Renal cortex interstitium (tissue), 11 donors: Measurements from ENCODE around the gene DENND1A. TPM values are rescaled to one million over a fixed set of nuclear protein-coding genes. Genes with fewer than 3 reads are reported as not detected.
"Not testable (repeated sequence)": the region's sequence is repeated elsewhere in the genome, so short reads cannot be mapped to it uniquely, and the experiment has no call there.

Experiments used
- DNase-seq, 11 donors: peaks; one replicate each; pipeline ENCODE4 v3.0.0-alpha.2; 2013; ENCODE audit warnings: low read depth in 9 of 11, low spot score in 4 of 11; ENCODE audit errors: extremely low read depth in 1 of 11
- polyA plus RNA-seq, 3 donors: library from polyadenylated mRNA; unstranded; fragments of 120-200 nt; gene quantifications; one replicate each; pipeline ENCODE4 v1.2.1, GENCODE V29; 2013; ENCODE audit not compliant: insufficient read length in 3 of 3

The DENND1A gene
- polyA plus RNA-seq, 3 donors = 21.9 to 24.4 (median 22.3) TPM

DNA sequence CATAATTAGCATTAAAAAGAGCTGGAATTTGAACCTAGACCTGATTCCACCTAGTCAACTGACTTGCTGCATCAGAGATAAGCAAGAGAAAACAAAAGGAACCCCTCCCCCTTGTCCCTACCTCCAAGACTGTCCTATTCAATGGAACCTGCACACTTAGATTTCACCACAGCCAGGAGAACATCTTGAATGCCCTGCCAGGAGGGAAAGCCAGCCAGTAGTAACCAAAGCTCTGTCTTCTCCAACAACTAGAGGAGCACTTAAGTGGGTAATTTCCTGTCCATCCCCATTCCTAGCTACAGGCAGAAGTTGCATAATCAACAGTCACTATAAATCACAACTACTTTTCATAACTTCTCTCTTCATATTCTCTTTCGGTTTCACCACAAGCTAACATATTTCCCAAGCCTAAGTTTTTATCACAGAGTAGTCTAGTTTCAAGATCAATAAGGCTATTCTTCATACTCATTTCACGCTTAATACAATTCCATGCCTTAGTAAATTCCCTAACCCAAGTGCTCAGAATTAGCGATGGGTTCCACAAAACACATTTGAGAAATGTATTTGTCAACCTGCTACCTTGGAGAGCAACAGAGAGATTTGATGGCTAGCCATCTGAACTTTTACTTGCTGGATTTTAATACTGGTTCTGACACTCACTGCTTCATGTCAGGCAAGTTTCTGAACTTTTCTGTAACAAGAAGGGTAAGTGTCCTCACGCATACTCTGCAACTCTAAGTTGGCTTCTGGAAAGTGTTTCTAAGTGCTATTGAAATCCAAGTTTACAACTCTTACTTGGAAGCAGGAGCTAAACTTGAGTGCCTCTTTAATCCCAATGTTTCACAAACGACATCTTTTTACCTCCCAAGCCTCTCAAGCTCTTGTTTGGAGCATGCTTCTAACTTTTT is 2.0 kb downstream of the DENND1A start:
- no peak for DNase-seq

GRCh38 chr9:123926941-123927340 is 3.0 kb downstream of the DENND1A start:
- DNase-seq = no peak

- no peak for DNase-seq
Observed at GRCh38 chr9:123925819-123926218, 4.1 kb downstream of the DENND1A start.

- DNase-seq = no peak
Observed at GRCh38 chr9:123925161-123925560, 4.8 kb downstream of the DENND1A start.

DNA sequence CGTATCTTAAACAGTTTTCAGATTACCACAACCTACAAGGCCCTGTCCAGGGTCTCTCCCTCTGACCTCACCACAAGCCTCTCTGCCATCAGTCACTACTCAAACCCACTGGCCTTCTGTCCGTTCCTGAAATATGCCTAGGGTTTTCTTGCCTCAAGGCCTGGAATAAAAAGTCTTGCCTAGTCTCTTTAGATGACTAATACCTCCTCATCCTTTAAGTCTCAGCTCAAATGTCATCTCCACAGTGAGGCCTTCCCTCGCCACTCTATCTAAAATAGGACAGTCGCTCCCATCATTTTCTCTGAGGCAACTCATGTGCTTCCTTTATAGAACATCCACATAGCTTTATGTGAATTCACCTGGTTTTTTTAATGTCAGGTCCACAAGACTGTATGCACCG is 5.2 kb downstream of the DENND1A start:
- DNase-seq = no peak

DNA sequence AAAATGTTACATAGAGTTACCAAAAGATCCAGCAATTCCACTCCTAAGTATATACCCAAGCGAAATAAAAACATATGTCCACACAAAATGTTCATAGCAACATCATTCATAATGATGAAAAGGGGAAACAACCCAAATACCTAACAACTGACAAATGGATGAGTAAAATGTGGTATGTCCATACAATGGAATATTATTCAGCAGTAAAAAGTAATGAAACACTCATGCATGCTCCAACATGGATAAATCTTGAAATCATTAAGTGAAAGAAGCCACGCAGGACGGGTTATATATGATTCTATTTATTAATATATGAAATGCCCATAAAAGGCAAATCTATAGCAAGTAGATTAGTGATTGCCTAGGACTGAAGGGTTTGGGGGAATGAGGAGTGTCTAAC is 6.0 kb downstream of the DENND1A start:
- DNase-seq = no peak

- no peak for DNase-seq
Observed at GRCh38 chr9:123923377-123923776, 6.5 kb downstream of the DENND1A start.

DNA sequence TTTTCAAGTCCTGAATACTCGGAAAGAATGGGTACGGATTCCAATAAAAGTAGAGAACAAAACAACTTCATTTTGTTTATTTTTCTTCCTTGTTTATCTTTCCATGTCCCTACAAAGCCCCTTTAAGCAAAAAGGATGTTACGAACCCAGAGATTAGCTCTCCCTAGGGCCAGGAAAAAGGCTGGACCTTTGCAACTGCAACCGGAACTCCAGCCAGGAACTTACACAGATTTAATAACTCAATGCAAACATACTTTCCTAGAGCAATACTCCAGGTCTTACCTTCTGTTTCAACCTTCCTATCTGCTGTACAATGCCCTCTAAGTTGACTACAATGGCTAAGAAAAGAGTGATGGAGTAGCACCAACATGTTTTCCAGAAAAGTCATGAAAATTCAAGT is 7.0 kb downstream of the DENND1A start:
- DNase-seq = no peak

GRCh38 chr9:123922431-123922830 is 7.5 kb downstream of the DENND1A start:
- no peak for DNase-seq

- no peak for DNase-seq
Observed at GRCh38 chr9:123914517-123915196, 15.3 kb downstream of the DENND1A start.

GRCh38 chr9:123912167-123912897 is 17.6 kb downstream of the DENND1A start:
- no peak for DNase-seq

GRCh38 chr9:123911024-123911423 is 18.9 kb downstream of the DENND1A start:
- DNase-seq = no peak

GRCh38 chr9:123909192-123909591 is 20.7 kb downstream of the DENND1A start:
- not testable (repeated sequence) for DNase-seq

- DNase-seq = not testable (repeated sequence)
Observed at GRCh38 chr9:123903550-123903949, 26.4 kb downstream of the DENND1A start.

DNA sequence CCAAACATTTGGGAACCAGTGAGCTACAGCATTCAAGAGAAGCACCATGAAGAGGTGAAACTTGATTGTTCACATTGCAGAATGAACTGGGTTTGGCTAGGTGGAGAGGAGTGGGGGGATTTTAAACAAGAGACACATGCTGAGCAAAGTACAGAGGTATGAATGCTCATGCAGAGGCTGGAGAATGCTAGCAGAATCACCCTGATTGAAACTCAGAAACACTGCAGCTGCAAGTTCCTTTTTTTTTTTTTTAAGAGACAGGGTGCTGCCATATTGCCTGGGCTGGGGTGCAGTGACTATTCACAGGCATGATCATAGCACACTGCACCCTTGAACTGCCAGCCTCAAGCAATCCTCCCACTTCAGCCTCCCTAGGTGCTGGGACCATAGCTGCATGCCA is 35.1 kb downstream of the DENND1A start:
- no peak for DNase-seq

GRCh38 chr9:123893831-123894460 is 36.0 kb downstream of the DENND1A start:
- no peak for DNase-seq

- no peak for DNase-seq
Observed at GRCh38 chr9:123893115-123893514, 36.8 kb downstream of the DENND1A start.

GRCh38 chr9:123887837-123888236 is 42.1 kb downstream of the DENND1A start:
- DNase-seq = no peak

DNA sequence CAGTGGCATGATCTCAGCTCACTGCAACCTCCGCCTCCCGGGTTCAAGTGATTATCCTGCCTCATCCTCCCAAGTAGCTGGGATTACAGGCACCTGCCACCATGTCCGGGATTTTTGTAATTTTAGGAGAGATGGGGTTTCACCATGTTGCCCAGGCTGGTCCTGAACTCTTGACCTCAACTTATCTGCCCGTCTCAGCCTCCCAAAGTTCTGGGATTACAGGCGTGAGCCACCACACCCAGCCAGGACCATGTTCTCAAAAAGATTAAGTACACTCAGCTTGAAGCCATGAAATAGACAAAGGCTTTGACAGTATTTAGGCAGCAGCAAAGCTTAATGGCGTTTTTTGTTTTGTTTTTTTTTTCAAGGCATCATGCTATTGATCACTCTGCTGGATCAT is 44.1 kb downstream of the DENND1A start:
- DNase-seq = not testable (repeated sequence)
